Thoracic aorta (tissue), 2 donors: ENCODE measurements around the gene GCK. TPM values are rescaled to one million over a fixed set of nuclear protein-coding genes. Genes with fewer than 3 reads are reported as not detected.

Source experiments
- ATAC-seq: fragments of 150-250 bp; one replicate; pipeline ENCODE4 v1.8.0; 2017; ENCODE audit warnings: low read depth; ENCODE audit not compliant: insufficient number of reproducible peaks, low FRiP score
- DNase-seq: peaks from one replicate; pipeline ENCODE4 v3.0.0-alpha.2; 2020; ENCODE audit warnings: low spot score
- H3K27ac ChIP-seq, 2 donors: fragments of 200-600 bp; sonication (generic); 1 replicate in 1 of 2; 2 replicates in 1 of 2; pipeline ENCODE4 v1.5.1; 2016; ENCODE audit warnings: mild to moderate bottlenecking in 2 of 2, moderate library complexity in 2 of 2
- H3K27me3 ChIP-seq: fragments of 200-600 bp; sonication (generic); replicated peaks from 2 replicates; pipeline ENCODE4 v1.6.0; 2016; ENCODE audit warnings: mild to moderate bottlenecking; ENCODE audit not compliant: insufficient read depth
- H3K36me3 ChIP-seq: fragments of 200-600 bp; sonication (generic); one replicate; pipeline ENCODE4 v1.5.1; 2016
- H3K4me1 ChIP-seq, 2 donors: fragments of 200-600 bp; sonication (generic); 1 replicate in 1 of 2; 2 replicates in 1 of 2; pipeline versions ENCODE4 v1.5.1 to v1.6.0; 2016; ENCODE audit warnings: low read depth in 2 of 2, mild to moderate bottlenecking in 1 of 2; ENCODE audit not compliant: control insufficient read depth in 1 of 2
- H3K4me3 ChIP-seq: fragments of 200-600 bp; sonication (generic); 2 replicates; pipeline ENCODE4 v1.5.1; 2016; ENCODE audit warnings: mild to moderate bottlenecking
- H3K9me3 ChIP-seq: fragments of 200-600 bp; sonication (generic); 2 replicates; pipeline ENCODE4 v1.5.1; 2016
- total RNA-seq, 2 donors: library from RNA; depleted of rRNA; stranded (reverse); fragments of >200 nt; gene quantifications; one replicate each; pipeline versions ENCODE4 v1.1.0 to v1.2.3, GENCODE V29; 2016
- TF ChIP-seq, protein P1 (sequence below): fragments of 200-600 bp; sonication (generic); IDR thresholded peaks from one replicate; pipeline ENCODE4 v1.5.1; 2019; ENCODE audit warnings: antibody characterized with exemption

The GCK gene
- total RNA-seq, 2 donors from 2014 or later = 1.6 to 2.3 TPM

DNA sequence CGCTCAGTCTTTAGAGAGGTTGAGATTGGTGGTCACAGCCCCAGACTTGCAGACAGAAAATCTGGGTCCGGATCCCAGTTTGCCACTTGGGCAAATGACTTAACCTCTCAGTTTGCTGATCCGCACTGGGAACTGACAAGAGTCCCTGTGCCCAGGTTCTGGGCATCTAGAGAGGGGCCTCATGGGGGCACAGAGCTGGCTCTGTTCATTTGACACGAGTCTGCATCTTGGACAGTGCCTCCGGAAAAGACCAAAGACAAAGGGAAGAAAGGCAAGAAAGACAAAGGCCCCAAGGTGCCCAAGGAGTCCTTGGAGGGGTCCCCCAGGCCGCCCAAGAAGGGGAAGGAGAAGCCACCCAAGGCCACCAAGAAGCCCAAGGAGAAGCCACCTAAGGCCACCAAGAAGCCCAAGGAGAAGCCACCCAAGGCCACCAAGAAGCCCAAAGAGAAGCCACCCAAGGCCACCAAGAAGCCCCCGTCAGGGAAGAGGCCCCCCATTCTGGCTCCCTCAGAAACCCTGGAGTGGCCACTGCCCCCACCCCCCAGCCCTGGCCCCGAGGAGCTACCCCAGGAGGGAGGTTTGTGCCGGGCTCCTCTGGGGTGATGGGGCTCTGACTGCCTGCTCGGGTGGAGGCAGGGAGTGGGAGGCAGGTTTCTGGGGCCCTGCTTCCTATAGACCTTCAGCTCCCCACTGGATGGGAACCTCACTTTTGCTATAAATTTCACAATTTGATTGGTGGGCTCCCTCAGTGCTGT is 82.8 kb downstream of the GCK start:
- H3K36me3 ChIP-seq = peaks cover 41% of the 10 kb centered on the region
- H3K27me3 ChIP-seq = no peaks in the 10 kb centered on the region
- no peak for ATAC-seq
- peak overlapping the region; percentile 99 to 100 for H3K27ac ChIP-seq
- H3K4me1 ChIP-seq = peaks cover 43 to 84% of the 10 kb centered on the region in 2 donors
- peak overlapping the region; percentile 78 for H3K4me3 ChIP-seq
- H3K9me3 ChIP-seq = no peaks in the 10 kb centered on the region
- no peak for DNase-seq
- TF ChIP-seq, protein P1, sequence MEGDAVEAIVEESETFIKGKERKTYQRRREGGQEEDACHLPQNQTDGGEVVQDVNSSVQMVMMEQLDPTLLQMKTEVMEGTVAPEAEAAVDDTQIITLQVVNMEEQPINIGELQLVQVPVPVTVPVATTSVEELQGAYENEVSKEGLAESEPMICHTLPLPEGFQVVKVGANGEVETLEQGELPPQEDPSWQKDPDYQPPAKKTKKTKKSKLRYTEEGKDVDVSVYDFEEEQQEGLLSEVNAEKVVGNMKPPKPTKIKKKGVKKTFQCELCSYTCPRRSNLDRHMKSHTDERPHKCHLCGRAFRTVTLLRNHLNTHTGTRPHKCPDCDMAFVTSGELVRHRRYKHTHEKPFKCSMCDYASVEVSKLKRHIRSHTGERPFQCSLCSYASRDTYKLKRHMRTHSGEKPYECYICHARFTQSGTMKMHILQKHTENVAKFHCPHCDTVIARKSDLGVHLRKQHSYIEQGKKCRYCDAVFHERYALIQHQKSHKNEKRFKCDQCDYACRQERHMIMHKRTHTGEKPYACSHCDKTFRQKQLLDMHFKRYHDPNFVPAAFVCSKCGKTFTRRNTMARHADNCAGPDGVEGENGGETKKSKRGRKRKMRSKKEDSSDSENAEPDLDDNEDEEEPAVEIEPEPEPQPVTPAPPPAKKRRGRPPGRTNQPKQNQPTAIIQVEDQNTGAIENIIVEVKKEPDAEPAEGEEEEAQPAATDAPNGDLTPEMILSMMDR = no peak

DNA sequence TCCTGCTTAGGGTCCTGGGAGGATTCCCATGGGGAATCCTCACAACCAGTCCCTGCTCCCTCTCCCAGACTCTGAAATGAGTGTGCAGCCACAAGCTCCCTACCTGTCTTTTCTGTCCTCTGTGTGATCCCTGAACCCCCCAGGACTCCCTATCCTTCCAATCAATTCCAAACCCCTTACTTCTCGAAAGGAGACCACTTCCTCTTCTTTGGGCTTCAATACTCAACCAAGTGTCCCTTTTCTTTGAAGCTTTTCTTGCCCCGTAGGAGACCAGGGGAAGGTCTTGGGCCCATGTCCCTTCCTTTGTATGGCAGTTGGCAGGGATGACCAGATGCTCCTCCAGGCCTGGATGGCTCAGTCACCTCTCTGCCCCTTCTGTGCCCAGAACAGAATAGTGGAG is 83.4 kb downstream of the GCK start:
- H3K27me3 ChIP-seq = no peaks in the 10 kb centered on the region
- DNase-seq (no peak), ATAC-seq (no peak)
- peaks cover 34% of the 10 kb centered on the region for H3K36me3 ChIP-seq
- H3K4me1 ChIP-seq = peaks cover 47 to 84% of the 10 kb centered on the region in 2 donors
- TF ChIP-seq, protein P1 = no peak
- peak overlapping the region; percentile 99 to 100 for H3K27ac ChIP-seq
- H3K4me3 ChIP-seq = peak overlapping the region; percentile 78
- H3K9me3 ChIP-seq = no peaks in the 10 kb centered on the region

DNA sequence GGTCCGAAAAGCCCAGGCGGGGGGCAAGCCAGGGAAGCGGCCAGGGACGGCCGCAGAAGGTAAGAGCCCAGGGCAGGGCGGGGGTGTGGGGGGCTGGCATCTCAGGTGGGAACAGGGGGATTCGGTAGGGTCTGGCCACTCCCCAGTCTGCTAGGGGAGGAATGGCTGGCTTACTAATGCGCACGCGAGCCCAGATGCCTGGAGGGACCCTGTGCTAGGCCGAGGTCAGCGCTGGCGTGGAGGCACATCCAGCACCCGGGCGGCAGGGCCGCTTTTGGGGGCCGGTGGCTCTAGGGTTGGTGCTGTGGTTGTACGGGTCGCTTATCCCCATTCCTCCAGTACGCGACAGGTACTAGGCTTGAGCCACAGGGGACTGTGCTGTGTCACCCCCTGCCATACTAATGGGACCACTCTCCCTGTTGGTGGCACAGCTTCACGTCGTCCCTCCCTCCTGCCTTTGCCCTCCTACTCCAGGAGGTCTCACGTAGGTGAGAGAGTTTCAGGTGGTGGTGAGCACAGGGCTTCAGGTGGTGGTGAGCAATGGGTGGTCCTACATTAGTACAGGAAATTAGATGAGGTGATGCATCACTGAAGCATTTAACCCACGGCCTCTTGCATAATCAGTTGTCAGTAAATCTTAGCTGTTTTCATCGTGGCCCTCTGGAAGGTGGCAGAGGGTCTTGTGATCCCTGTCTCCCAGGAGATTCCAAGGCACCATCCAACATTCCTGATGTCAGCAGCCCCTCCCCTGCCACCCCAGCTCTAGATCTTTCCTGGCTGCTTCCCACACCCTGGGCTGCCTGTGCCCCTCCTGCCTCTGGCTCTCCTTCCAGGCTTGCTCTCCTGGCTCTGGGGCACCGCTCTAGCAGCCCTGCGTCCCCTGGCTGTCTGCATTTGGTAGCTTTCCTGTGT is 84.1 kb downstream of the GCK start:
- Histone ChIP-seq H3K27me3 (no peaks in the 10 kb centered on the region), H3K4me1 (peaks cover 47 to 84% of the 10 kb centered on the region in 2 donors), H3K4me3 (peak overlapping the region; percentile 78), H3K36me3 (peaks cover 27% of the 10 kb centered on the region), H3K9me3 (no peaks in the 10 kb centered on the region), H3K27ac (peak overlapping the region; percentile 99 to 100)
- ATAC-seq (peak; percentile 21), DNase-seq (no peak)
- TF ChIP-seq, protein P1 = no peak

DNA sequence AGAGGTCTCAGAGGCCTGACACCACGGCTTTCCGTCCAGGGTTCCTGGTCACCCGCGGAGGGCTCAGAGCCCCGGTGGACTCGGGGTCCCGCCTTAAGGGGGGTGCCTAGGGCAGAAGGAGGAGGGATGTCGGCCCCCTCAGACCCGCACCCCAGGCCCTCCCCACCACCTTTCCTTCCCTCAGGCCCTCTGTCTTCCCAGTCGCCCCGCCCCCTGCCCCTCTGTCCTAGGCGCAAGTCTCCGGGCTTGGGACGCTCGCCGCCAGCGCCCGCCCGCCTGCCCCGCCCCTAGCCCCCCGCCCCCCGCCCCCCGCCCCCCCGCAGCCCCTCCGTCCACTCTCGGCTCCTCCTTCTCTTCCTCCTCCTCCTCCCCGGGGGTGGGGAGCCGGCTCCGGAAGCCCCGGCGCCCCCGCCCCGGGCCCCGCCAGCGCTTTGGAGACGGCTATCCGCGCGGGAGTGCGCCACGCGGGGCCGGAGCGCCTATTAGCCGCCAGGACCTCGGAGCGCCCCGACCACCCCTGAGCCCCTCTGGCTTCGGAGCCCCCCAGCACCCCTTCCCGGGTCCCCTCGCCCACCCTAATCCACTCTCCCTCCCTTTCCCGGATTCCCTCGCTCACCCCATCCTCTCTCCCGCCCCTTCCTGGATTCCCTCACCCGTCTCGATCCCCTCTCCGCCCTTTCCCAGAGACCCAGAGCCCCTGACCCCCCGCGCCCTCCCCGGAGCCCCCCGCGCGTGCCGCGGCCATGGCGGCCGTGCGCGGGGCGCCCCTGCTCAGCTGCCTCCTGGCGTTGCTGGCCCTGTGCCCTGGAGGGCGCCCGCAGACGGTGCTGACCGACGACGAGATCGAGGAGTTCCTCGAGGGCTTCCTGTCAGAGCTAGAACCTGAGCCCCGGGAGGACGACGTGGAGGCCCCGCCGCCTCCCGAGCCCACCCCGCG is 85.0 kb downstream of the GCK start, which contains the start of gene AEBP1:
Gene AEBP1, plus strand, starts transcription at position 423 of the 937 bp plus-strand sequence. Its CDS starts 321 bp downstream, at position 744.
- TF ChIP-seq, protein P1 = no peak
- DNase-seq (no peak), ATAC-seq (no peak)
- H3K27ac ChIP-seq = peak within 1 kb of the TSS; percentile 99 to 100
- peak within 1 kb of the TSS; percentile 78 for H3K4me3 ChIP-seq
- peaks cover 18% of the 10 kb centered on the region for H3K36me3 ChIP-seq
- no peaks in the 10 kb centered on the region for H3K27me3 ChIP-seq
- H3K4me1 ChIP-seq = peaks cover 50 to 84% of the 10 kb centered on the region in 2 donors
- no peaks in the 10 kb centered on the region for H3K9me3 ChIP-seq
